Mesenchymal stem cell (in vitro differentiated cells and primary cell): ENCODE results near the gene NMUR2.

Experiments
- DNase-seq: peaks from one replicate; pipeline ENCODE4 v3.0.0-alpha.2; 2013
- H2AFZ ChIP-seq: one replicate; pipeline ENCODE4 v1.6.1; 2013; ENCODE audit warnings: low read depth, mild to moderate bottlenecking, control low read depth, inconsistent platforms, low read length, moderate library complexity
- H2AK5ac ChIP-seq: 2 replicates; pipeline ENCODE4 v1.6.1; 2013; ENCODE audit warnings: low read length, moderate library complexity, mild to moderate bottlenecking, inconsistent platforms; ENCODE audit not compliant: severe bottlenecking
- H2BK120ac ChIP-seq: one replicate; pipeline ENCODE4 v1.6.1; 2013; ENCODE audit warnings: low read depth, mild to moderate bottlenecking, inconsistent platforms, low read length, moderate library complexity
- H2BK12ac ChIP-seq, 2 experiments: one replicate each; pipeline ENCODE4 v1.6.1; 2013; ENCODE audit warnings: inconsistent platforms in 2 of 2, low read length in 2 of 2, mild to moderate bottlenecking in 2 of 2, moderate library complexity in 2 of 2, control low read depth in 1 of 2
- H2BK15ac ChIP-seq: one replicate; pipeline ENCODE4 v1.6.1; 2013; ENCODE audit warnings: mild to moderate bottlenecking, low read depth, inconsistent platforms; ENCODE audit not compliant: poor library complexity, severe bottlenecking
- H2BK5ac ChIP-seq: 2 replicates; pipeline ENCODE4 v1.6.1; 2013; ENCODE audit warnings: low read depth, mild to moderate bottlenecking, low read length, control low read depth, inconsistent platforms; ENCODE audit not compliant: poor library complexity, severe bottlenecking
- H3K14ac ChIP-seq, 2 experiments: one replicate each; pipeline ENCODE4 v1.6.1; 2013; ENCODE audit warnings: inconsistent platforms in 2 of 2, low read length in 2 of 2, control low read depth in 1 of 2, mild to moderate bottlenecking in 1 of 2, moderate library complexity in 1 of 2
- H3K18ac ChIP-seq, 2 experiments: one replicate each; pipeline ENCODE4 v1.6.1; 2013; ENCODE audit warnings: inconsistent platforms in 2 of 2, low read length in 2 of 2, control low read depth in 1 of 2, low read depth in 1 of 2, mild to moderate bottlenecking in 1 of 2
- H3K23ac ChIP-seq, 2 experiments: one replicate each; pipeline ENCODE4 v1.6.1; 2013; ENCODE audit warnings: inconsistent platforms in 2 of 2, low read length in 2 of 2, mild to moderate bottlenecking in 2 of 2, moderate library complexity in 2 of 2, control low read depth in 1 of 2
- H3K27ac ChIP-seq: 2 replicates; pipeline ENCODE4 v1.5.1; 2013; ENCODE audit warnings: mild to moderate bottlenecking, moderate library complexity, low read length, control low read depth, inconsistent platforms; ENCODE audit not compliant: poor library complexity, severe bottlenecking
- H3K27me3 ChIP-seq, 2 experiments: 2 replicates each; pipeline versions ENCODE4 v1.6.1 to v1.7.0; 2013; ENCODE audit warnings: low read length in 2 of 2, mild to moderate bottlenecking in 2 of 2, moderate library complexity in 2 of 2, control low read depth in 1 of 2, inconsistent platforms in 1 of 2; ENCODE audit not compliant: control insufficient read depth in 1 of 2, insufficient read depth in 1 of 2
- H3K36me3 ChIP-seq, 2 experiments: 2 replicates each; pipeline versions ENCODE4 v1.6.1 to v1.7.0; 2013; ENCODE audit warnings: low read length in 2 of 2, control low read depth in 1 of 2, inconsistent platforms in 1 of 2, low read depth in 1 of 2, mild to moderate bottlenecking in 1 of 2; ENCODE audit not compliant: insufficient read depth in 2 of 2, control insufficient read depth in 1 of 2
- H3K4ac ChIP-seq, 2 experiments: one replicate each; pipeline ENCODE4 v1.6.1; 2013; ENCODE audit warnings: inconsistent platforms in 2 of 2, low read length in 2 of 2, mild to moderate bottlenecking in 2 of 2, moderate library complexity in 2 of 2, control low read depth in 1 of 2, low read depth in 1 of 2
- H3K4me1 ChIP-seq: 2 replicates; pipeline ENCODE4 v1.6.1; 2013; ENCODE audit warnings: low read depth, low read length, control low read depth; ENCODE audit not compliant: control insufficient read depth, insufficient read depth
- H3K4me2 ChIP-seq: 2 replicates; pipeline ENCODE4 v1.6.1; 2013; ENCODE audit warnings: low read length, mild to moderate bottlenecking, inconsistent platforms; ENCODE audit not compliant: poor library complexity, severe bottlenecking
- H3K4me3 ChIP-seq, 2 experiments: 2 replicates each; pipeline versions ENCODE4 v1.5.1 to v1.7.0; 2013; ENCODE audit warnings: low read length in 2 of 2, mild to moderate bottlenecking in 2 of 2, control low read depth in 1 of 2, low read depth in 1 of 2; ENCODE audit not compliant: insufficient read depth in 1 of 2
- H3K79me1 ChIP-seq: replicated peaks from 2 replicates; pipeline ENCODE4 v1.6.1; 2013; ENCODE audit warnings: mild to moderate bottlenecking, control low read depth, low read length, inconsistent platforms; ENCODE audit not compliant: poor library complexity, severe bottlenecking
- H3K9ac ChIP-seq: 2 replicates; pipeline ENCODE4 v1.7.0; 2013; ENCODE audit warnings: mild to moderate bottlenecking, low read length, moderate library complexity
- H3K9me3 ChIP-seq: 2 replicates; pipeline ENCODE4 v1.7.0; 2013; ENCODE audit warnings: mild to moderate bottlenecking, low read length; ENCODE audit not compliant: control insufficient read depth
- H4K8ac ChIP-seq: one replicate; pipeline ENCODE4 v1.6.1; 2013; ENCODE audit warnings: inconsistent platforms, mild to moderate bottlenecking, low read length, moderate library complexity
- H4K91ac ChIP-seq: one replicate; pipeline ENCODE4 v1.6.1; 2013; ENCODE audit warnings: mild to moderate bottlenecking, low read length, inconsistent platforms
- WGBS: methylation state at CpG from one replicate; pipeline ENCODE4 v1.1.7; 2013; ENCODE audit warnings: mixed read lengths; 5-methylcytosine and 5-hydroxymethylcytosine counted together

Gene NMUR2

GRCh38 chr5:152358861-152359568 is 46.1 kb downstream of the NMUR2 start:
- H4K91ac ChIP-seq, result no peak overlapping the region
- no peak overlapping the region for H3K14ac ChIP-seq
- H4K8ac ChIP-seq, result no peak overlapping the region
- 78% methylated on average over 7 of the region's 9 CpGs for WGBS
- H3K36me3 ChIP-seq, result no peaks in the 10 kb centered on the region
- no peaks in the 10 kb centered on the region for H3K27me3 ChIP-seq
- H2AK5ac ChIP-seq, result no peak overlapping the region
- no peak overlapping the region for H2BK15ac ChIP-seq
- H3K27ac ChIP-seq, result no peak overlapping the region
- H2BK120ac ChIP-seq, result no peak overlapping the region
- H3K79me1 ChIP-seq, result no peaks in the 10 kb centered on the region
- no peak for DNase-seq
- H2BK5ac ChIP-seq, result no peak overlapping the region
- H3K9me3 ChIP-seq, result no peaks in the 10 kb centered on the region
- no peak overlapping the region for H3K4ac ChIP-seq
- no peak overlapping the region for H3K18ac ChIP-seq
- no peak overlapping the region for H2BK12ac ChIP-seq
- H3K23ac ChIP-seq, result no peak overlapping the region
- no peak overlapping the region for H3K4me2 ChIP-seq
- H2AFZ ChIP-seq, result no peak overlapping the region
- H3K4me1 ChIP-seq, result no peaks in the 10 kb centered on the region
- no peak overlapping the region for H3K9ac ChIP-seq
- H3K4me3 ChIP-seq, result no peak overlapping the region

GRCh38 chr5:152356506-152356905 is 48.6 kb downstream of the NMUR2 start:
- Histone ChIP-seq H2AFZ (no peak overlapping the region), H3K79me1 (no peaks in the 10 kb centered on the region), H3K14ac (no peak overlapping the region), H3K4me3 (no peak overlapping the region), H2BK12ac (no peak overlapping the region), H3K27me3 (peaks cover 0 to 1% of the 10 kb centered on the region in 2 experiments), H3K4me1 (no peaks in the 10 kb centered on the region), H4K8ac (no peak overlapping the region), H2BK120ac (no peak overlapping the region), H4K91ac (no peak overlapping the region), H2AK5ac (no peak overlapping the region), H3K9ac (no peak overlapping the region), H2BK15ac (no peak overlapping the region), H3K9me3 (no peaks in the 10 kb centered on the region), H3K18ac (no peak overlapping the region), H3K36me3 (no peaks in the 10 kb centered on the region), H3K4ac (no peak overlapping the region), H2BK5ac (no peak overlapping the region), H3K27ac (no peak overlapping the region), H3K23ac (no peak overlapping the region), H3K4me2 (no peak overlapping the region)
- no CpG with 5 or more reads among the region's 2 CpGs for WGBS
- no peak for DNase-seq

GRCh38 chr5:152355061-152355460 is 50.0 kb downstream of the NMUR2 start:
- H3K4me2 ChIP-seq, result no peak overlapping the region
- no peak overlapping the region for H4K91ac ChIP-seq
- no peak overlapping the region for H2BK5ac ChIP-seq
- H3K27me3 ChIP-seq, result peaks cover 0 to 8% of the 10 kb centered on the region in 2 experiments
- H3K4me3 ChIP-seq, result no peak overlapping the region
- H2AFZ ChIP-seq, result no peak overlapping the region
- no peaks in the 10 kb centered on the region for H3K4me1 ChIP-seq
- H3K14ac ChIP-seq, result no peak overlapping the region
- no peak overlapping the region for H2AK5ac ChIP-seq
- DNase-seq, result no peak
- no peak overlapping the region for H3K18ac ChIP-seq
- no peaks in the 10 kb centered on the region for H3K9me3 ChIP-seq
- no peak overlapping the region for H3K27ac ChIP-seq
- no peak overlapping the region for H3K4ac ChIP-seq
- no peak overlapping the region for H2BK15ac ChIP-seq
- H3K79me1 ChIP-seq, result no peaks in the 10 kb centered on the region
- no peak overlapping the region for H4K8ac ChIP-seq
- H3K23ac ChIP-seq, result no peak overlapping the region
- no peak overlapping the region for H2BK12ac ChIP-seq
- H2BK120ac ChIP-seq, result no peak overlapping the region
- H3K9ac ChIP-seq, result no peak overlapping the region
- no peaks in the 10 kb centered on the region for H3K36me3 ChIP-seq
- WGBS, result 23% methylated on average over 1 of the region's 1 CpG

- Histone ChIP-seq H2AK5ac (no peak overlapping the region), H3K4me2 (no peak overlapping the region), H3K18ac (no peak overlapping the region), H3K4ac (no peak overlapping the region), H2BK15ac (no peak overlapping the region), H3K36me3 (no peaks in the 10 kb centered on the region), H3K14ac (no peak overlapping the region), H3K4me1 (no peaks in the 10 kb centered on the region), H2BK12ac (no peak overlapping the region), H2AFZ (no peak overlapping the region), H2BK120ac (no peak overlapping the region), H3K23ac (no peak overlapping the region), H3K4me3 (no peak overlapping the region), H3K27me3 (peaks cover 0 to 8% of the 10 kb centered on the region in 2 experiments), H4K91ac (no peak overlapping the region), H3K9me3 (no peaks in the 10 kb centered on the region), H3K79me1 (no peaks in the 10 kb centered on the region), H4K8ac (no peak overlapping the region), H2BK5ac (no peak overlapping the region), H3K9ac (no peak overlapping the region), H3K27ac (no peak overlapping the region)
- 84% methylated on average over 2 of the region's 3 CpGs for WGBS
- no peak for DNase-seq
These were observed 52.1 kb downstream of the NMUR2 start for GRCh38 chr5:152353001-152353400.
